GM23338 (cell line): ENCODE measurements around the gene WWOX. TPM values are rescaled to one million over a fixed set of nuclear protein-coding genes. Genes with fewer than 3 reads are reported as not detected.
A peak's percentile ranks its signal among the peaks of the same experiment; 100 is the strongest.

Experiments used
- ATAC-seq: fragments of 200-7000 bp; cut with Tn5 transposase; 3 replicates; pipeline ENCODE4 v1.9.1; 2020
- DNase-seq: peaks from one replicate; pipeline ENCODE4 v3.0.0-alpha.2; 2015; ENCODE audit warnings: low spot score
- H2AFZ ChIP-seq: fragments of 200-600 bp; sonication (generic); 2 replicates; pipeline ENCODE4 v1.8.0; 2016; ENCODE audit warnings: antibody characterized with exemption, mild to moderate bottlenecking, moderate library complexity
- H3F3A ChIP-seq: fragments of 200-600 bp; sonication (generic); replicated peaks from 2 replicates; pipeline ENCODE4 v1.8.0; 2017; ENCODE audit warnings: antibody characterized with exemption, mixed run types, low read depth
- H3K27ac ChIP-seq: fragments of 200-600 bp; sonication (generic); 2 replicates; pipeline ENCODE4 v1.6.1; 2016; ENCODE audit warnings: low read depth
- H3K27me3 ChIP-seq: fragments of 200-600 bp; sonication (generic); 2 replicates; pipeline ENCODE4 v1.8.0; 2016; ENCODE audit warnings: mild to moderate bottlenecking, mixed run types, moderate library complexity; ENCODE audit not compliant: insufficient read depth
- H3K36me3 ChIP-seq: fragments of 200-600 bp; sonication (generic); 2 replicates; pipeline ENCODE4 v1.8.0; 2016; ENCODE audit warnings: mild to moderate bottlenecking; ENCODE audit not compliant: insufficient read depth
- H3K4me1 ChIP-seq: fragments of 200-600 bp; sonication (generic); 2 replicates; pipeline ENCODE4 v1.8.0; 2016; ENCODE audit warnings: mild to moderate bottlenecking, moderate library complexity; ENCODE audit not compliant: insufficient read depth
- H3K4me2 ChIP-seq: fragments of 200-600 bp; sonication (generic); 2 replicates; pipeline ENCODE4 v1.7.1; 2017; ENCODE audit warnings: mixed run types
- H3K4me3 ChIP-seq: fragments of 200-600 bp; sonication (generic); 2 replicates; pipeline ENCODE4 v1.6.1; 2016; ENCODE audit warnings: mixed run types
- H3K79me2 ChIP-seq: fragments of 200-600 bp; sonication (generic); replicated peaks from 2 replicates; pipeline ENCODE4 v1.8.0; 2017; ENCODE audit warnings: mild to moderate bottlenecking; ENCODE audit not compliant: insufficient read depth
- H3K9me2 ChIP-seq: fragments of 200-600 bp; sonication (generic); 2 replicates; pipeline ENCODE4 v1.8.0; 2017; ENCODE audit not compliant: insufficient read depth
- H4K20me1 ChIP-seq: fragments of 200-600 bp; sonication (generic); replicated peaks from 2 replicates; pipeline ENCODE4 v1.8.0; 2017; ENCODE audit warnings: mild to moderate bottlenecking; ENCODE audit not compliant: insufficient read depth
- H3K27ac Mint-ChIP-seq: 2 replicates; pipeline ENCODE4 v1.8.0; 2020; ENCODE audit warnings: inconsistent platforms, mild to moderate bottlenecking, moderate library complexity, mixed read lengths
- H3K27me3 Mint-ChIP-seq: 3 replicates; pipeline ENCODE4 v1.8.0; 2022; ENCODE audit warnings: low read depth, mild to moderate bottlenecking, moderate library complexity, mixed read lengths, inconsistent platforms; ENCODE audit not compliant: insufficient read depth, poor library complexity
- H3K36me3 Mint-ChIP-seq: 3 replicates; pipeline ENCODE4 v1.8.0; 2021; ENCODE audit warnings: low read depth, mild to moderate bottlenecking, inconsistent platforms, moderate library complexity, mixed read lengths
- H3K4me1 Mint-ChIP-seq: 3 replicates; pipeline ENCODE4 v1.8.0; 2020; ENCODE audit warnings: mild to moderate bottlenecking, inconsistent platforms, mixed read lengths
- H3K4me3 Mint-ChIP-seq: 3 replicates; pipeline ENCODE4 v1.8.0; 2021; ENCODE audit warnings: moderate library complexity, mild to moderate bottlenecking, inconsistent platforms, mixed read lengths
- H3K9me3 Mint-ChIP-seq: 3 replicates; pipeline ENCODE4 v1.8.0; 2020; ENCODE audit warnings: moderate library complexity, mild to moderate bottlenecking, inconsistent platforms, mixed read lengths
- EZH2 ChIP-seq: fragments of 200-600 bp; sonication (generic); IDR thresholded peaks from one replicate; pipeline ENCODE4 v1.8.0; 2017; ENCODE audit warnings: antibody characterized with exemption, mild to moderate bottlenecking, low read depth; ENCODE audit not compliant: unreplicated experiment
- EZH2phosphoT487 ChIP-seq: fragments of 200-600 bp; sonication (generic); IDR thresholded peaks from one replicate; pipeline ENCODE4 v1.8.1; 2018; ENCODE audit warnings: antibody characterized with exemption; ENCODE audit not compliant: unreplicated experiment
- JUNB ChIP-seq: IDR thresholded peaks from one replicate; pipeline ENCODE4 v1.6.1; 2016; ENCODE audit warnings: antibody characterized with exemption; ENCODE audit not compliant: unreplicated experiment
- POLR2AphosphoS5 ChIP-seq: IDR thresholded peaks from 2 replicates; pipeline ENCODE4 v1.6.1; 2016; ENCODE audit warnings: antibody characterized with exemption, low read depth
- STAT1 ChIP-seq: IDR thresholded peaks from one replicate; pipeline ENCODE4 v1.6.1; 2016; ENCODE audit warnings: antibody characterized with exemption; ENCODE audit not compliant: unreplicated experiment
- ZNF462 ChIP-seq: fragments of 250-450 bp; sonication (Bioruptor Pico); IDR thresholded peaks from 2 replicates; pipeline ENCODE4 v1.5.0; 2020; ENCODE audit warnings: mild to moderate bottlenecking, moderate library complexity
- polyA plus RNA-seq: library from polyadenylated mRNA; unstranded; fragments of >200 nt; fragmentation: Nextera tagmentation; extraction: Ambion mirVana; gene quantifications from 2 replicates; pipeline ENCODE4 v1.2.1, GENCODE V29; 2016
- total RNA-seq: library from RNA; depleted of rRNA; stranded (reverse); fragments of >200 nt; shearing (Covaris generic); gene quantifications from 2 replicates; pipeline ENCODE4 v1.2.3, GENCODE V29; 2014
- TF ChIP-seq, protein P1 (sequence below): IDR thresholded peaks from 2 replicates; pipeline ENCODE4 v1.6.1; 2016; ENCODE audit warnings: antibody characterized with exemption
- TF ChIP-seq, protein P2 (sequence below), 2 experiments: fragments of 200-600 bp in 1 of 2; sonication (generic) in 1 of 2; conservative IDR thresholded peaks; 2 replicates each; pipeline versions ENCODE4 v1.5.1 to v1.6.1; 2016 to 2017; ENCODE audit warnings: antibody characterized with exemption in 2 of 2, low read depth in 2 of 2, mild to moderate bottlenecking in 2 of 2, moderate library complexity in 1 of 2
- TF ChIP-seq, protein P3 (sequence below): IDR thresholded peaks from one replicate; pipeline ENCODE4 v1.6.1; 2018; ENCODE audit warnings: antibody characterized with exemption; ENCODE audit not compliant: unreplicated experiment

Gene WWOX
- total and polyA plus RNA-seq, 2 experiments from 2014 or later: 10.0 to 19.3 TPM

GRCh38 chr16:78098595-78099270 lies 721 bp upstream of the WWOX start:
- no peaks in the 10 kb centered on the region for H3K9me2 ChIP-seq
- H3K79me2 ChIP-seq: 0 out of 2 replicates have a peak, but pooled peaks cover 5% of the 10 kb centered on the region
- no peak overlapping the region for H3K27ac ChIP-seq
- no peaks in the 10 kb centered on the region for H3K36me3 ChIP-seq
- peaks cover 6% of the 10 kb centered on the region; the same call in 1 of the 3 replicates for H3K36me3 Mint-ChIP-seq
- no peak for DNase-seq
- H2AFZ ChIP-seq: peak overlapping the region; percentile 94
- H3K4me1 Mint-ChIP-seq: peaks cover 12% of the 10 kb centered on the region
- H3F3A ChIP-seq: no peaks in the 10 kb centered on the region
- H3K4me1 ChIP-seq: peaks cover 7% of the 10 kb centered on the region
- H3K4me2 ChIP-seq: peak overlapping the region; percentile 94
- TF ChIP-seq, protein P1, sequence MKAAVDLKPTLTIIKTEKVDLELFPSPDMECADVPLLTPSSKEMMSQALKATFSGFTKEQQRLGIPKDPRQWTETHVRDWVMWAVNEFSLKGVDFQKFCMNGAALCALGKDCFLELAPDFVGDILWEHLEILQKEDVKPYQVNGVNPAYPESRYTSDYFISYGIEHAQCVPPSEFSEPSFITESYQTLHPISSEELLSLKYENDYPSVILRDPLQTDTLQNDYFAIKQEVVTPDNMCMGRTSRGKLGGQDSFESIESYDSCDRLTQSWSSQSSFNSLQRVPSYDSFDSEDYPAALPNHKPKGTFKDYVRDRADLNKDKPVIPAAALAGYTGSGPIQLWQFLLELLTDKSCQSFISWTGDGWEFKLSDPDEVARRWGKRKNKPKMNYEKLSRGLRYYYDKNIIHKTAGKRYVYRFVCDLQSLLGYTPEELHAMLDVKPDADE: no peak
- TF ChIP-seq EZH2 (no peak), JUNB (no peak), STAT1 (no peak), POLR2AphosphoS5 (no peak), EZH2phosphoT487 (no peak), ZNF462 (CRISPR knock-in tag) (no peak)
- TF ChIP-seq, protein P2, sequence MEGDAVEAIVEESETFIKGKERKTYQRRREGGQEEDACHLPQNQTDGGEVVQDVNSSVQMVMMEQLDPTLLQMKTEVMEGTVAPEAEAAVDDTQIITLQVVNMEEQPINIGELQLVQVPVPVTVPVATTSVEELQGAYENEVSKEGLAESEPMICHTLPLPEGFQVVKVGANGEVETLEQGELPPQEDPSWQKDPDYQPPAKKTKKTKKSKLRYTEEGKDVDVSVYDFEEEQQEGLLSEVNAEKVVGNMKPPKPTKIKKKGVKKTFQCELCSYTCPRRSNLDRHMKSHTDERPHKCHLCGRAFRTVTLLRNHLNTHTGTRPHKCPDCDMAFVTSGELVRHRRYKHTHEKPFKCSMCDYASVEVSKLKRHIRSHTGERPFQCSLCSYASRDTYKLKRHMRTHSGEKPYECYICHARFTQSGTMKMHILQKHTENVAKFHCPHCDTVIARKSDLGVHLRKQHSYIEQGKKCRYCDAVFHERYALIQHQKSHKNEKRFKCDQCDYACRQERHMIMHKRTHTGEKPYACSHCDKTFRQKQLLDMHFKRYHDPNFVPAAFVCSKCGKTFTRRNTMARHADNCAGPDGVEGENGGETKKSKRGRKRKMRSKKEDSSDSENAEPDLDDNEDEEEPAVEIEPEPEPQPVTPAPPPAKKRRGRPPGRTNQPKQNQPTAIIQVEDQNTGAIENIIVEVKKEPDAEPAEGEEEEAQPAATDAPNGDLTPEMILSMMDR (conservative IDR thresholded peaks at IDR 0.05; ENCODE audit: low read depth in 2 of 2): no peak
- TF ChIP-seq, protein P3, sequence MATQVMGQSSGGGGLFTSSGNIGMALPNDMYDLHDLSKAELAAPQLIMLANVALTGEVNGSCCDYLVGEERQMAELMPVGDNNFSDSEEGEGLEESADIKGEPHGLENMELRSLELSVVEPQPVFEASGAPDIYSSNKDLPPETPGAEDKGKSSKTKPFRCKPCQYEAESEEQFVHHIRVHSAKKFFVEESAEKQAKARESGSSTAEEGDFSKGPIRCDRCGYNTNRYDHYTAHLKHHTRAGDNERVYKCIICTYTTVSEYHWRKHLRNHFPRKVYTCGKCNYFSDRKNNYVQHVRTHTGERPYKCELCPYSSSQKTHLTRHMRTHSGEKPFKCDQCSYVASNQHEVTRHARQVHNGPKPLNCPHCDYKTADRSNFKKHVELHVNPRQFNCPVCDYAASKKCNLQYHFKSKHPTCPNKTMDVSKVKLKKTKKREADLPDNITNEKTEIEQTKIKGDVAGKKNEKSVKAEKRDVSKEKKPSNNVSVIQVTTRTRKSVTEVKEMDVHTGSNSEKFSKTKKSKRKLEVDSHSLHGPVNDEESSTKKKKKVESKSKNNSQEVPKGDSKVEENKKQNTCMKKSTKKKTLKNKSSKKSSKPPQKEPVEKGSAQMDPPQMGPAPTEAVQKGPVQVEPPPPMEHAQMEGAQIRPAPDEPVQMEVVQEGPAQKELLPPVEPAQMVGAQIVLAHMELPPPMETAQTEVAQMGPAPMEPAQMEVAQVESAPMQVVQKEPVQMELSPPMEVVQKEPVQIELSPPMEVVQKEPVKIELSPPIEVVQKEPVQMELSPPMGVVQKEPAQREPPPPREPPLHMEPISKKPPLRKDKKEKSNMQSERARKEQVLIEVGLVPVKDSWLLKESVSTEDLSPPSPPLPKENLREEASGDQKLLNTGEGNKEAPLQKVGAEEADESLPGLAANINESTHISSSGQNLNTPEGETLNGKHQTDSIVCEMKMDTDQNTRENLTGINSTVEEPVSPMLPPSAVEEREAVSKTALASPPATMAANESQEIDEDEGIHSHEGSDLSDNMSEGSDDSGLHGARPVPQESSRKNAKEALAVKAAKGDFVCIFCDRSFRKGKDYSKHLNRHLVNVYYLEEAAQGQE: no peak
- H3K27me3 ChIP-seq: peaks cover 22% of the 10 kb centered on the region
- H3K4me3 ChIP-seq: peak overlapping the region; percentile 95
- H4K20me1 ChIP-seq: peaks cover 3% of the 10 kb centered on the region; the same call in 1 of the 2 replicates
- ATAC-seq: no peak
- peak overlapping the region; percentile 85 for H3K4me3 Mint-ChIP-seq
- peaks cover 10% of the 10 kb centered on the region; the same call in 2 of the 3 replicates for H3K9me3 Mint-ChIP-seq
- peak overlapping the region; percentile 74; the same call in 1 of the 2 replicates for H3K27ac Mint-ChIP-seq
- H3K27me3 Mint-ChIP-seq: peaks cover 7% of the 10 kb centered on the region
